Activated CD8-positive, alpha-beta T cell treated with anti-CD3 and anti-CD28 coated beads for 36 hours (primary cell): Measurements from ENCODE around the gene PRICKLE4. TPM values are rescaled to one million over a fixed set of nuclear protein-coding genes. Genes with fewer than 3 reads are reported as not detected.

Experiments
- ATAC-seq: fragments of 200-7000 bp; cut with Tn5 transposase; one replicate; pipeline ENCODE4 v1.10.0; 2021; ENCODE audit warnings: mild to moderate bottlenecking, moderate library complexity
- CTCF ChIA-PET: fragments of 350-600 bp; sonication (Branson Sonifier 250); formaldehyde crosslinking; loops from one replicate; lab custom pipeline; 2021; ENCODE audit warnings: antibody characterized with exemption; lab: Charles Lee
- POLR2A ChIA-PET: fragments of 350-600 bp; sonication (Branson Sonifier 250); formaldehyde crosslinking; loops from one replicate; lab custom pipeline; 2021; ENCODE audit warnings: antibody characterized with exemption; lab: Charles Lee
- DNase-seq: peaks from one replicate; pipeline ENCODE4 v3.0.0-alpha.2; 2020
- H3K27ac Mint-ChIP-seq: one replicate; pipeline ENCODE4 v1.8.0; 2021; ENCODE audit warnings: mild to moderate bottlenecking, mixed read lengths
- H3K27me3 Mint-ChIP-seq: one replicate; pipeline ENCODE4 v1.8.0; 2021; ENCODE audit warnings: mixed read lengths
- H3K36me3 Mint-ChIP-seq: one replicate; pipeline ENCODE4 v1.8.0; 2021; ENCODE audit warnings: low read depth, mixed read lengths
- H3K4me1 Mint-ChIP-seq: one replicate; pipeline ENCODE4 v1.8.0; 2021; ENCODE audit warnings: low read depth, mixed read lengths
- H3K4me3 Mint-ChIP-seq: one replicate; pipeline ENCODE4 v1.8.0; 2021; ENCODE audit warnings: mild to moderate bottlenecking, moderate library complexity, mixed read lengths
- H3K9me3 Mint-ChIP-seq: one replicate; pipeline ENCODE4 v1.8.0; 2021; ENCODE audit warnings: mixed read lengths
- CTCF ChIP-seq: fragments of 200-600 bp; IDR thresholded peaks from one replicate; pipeline ENCODE4 v1.8.0; 2022; ENCODE audit warnings: antibody characterized with exemption, mild to moderate bottlenecking
- intact Hi-C: fragments of 100-400 bp; cut with micrococcal nuclease; formaldehyde crosslinking; loops from one replicate; pipeline ENCODE4 v1.10.0; 2022
- total RNA-seq, 2 experiments: library from RNA; stranded (reverse); gene quantifications; one replicate each; pipeline ENCODE4 v1.2.3, GENCODE V29; 2021

The PRICKLE4 gene
- total RNA-seq, 2 experiments from 2014 or later: not detected

- ChIA-PET POLR2A (no interaction called here), CTCF (interaction anchor here (1.2 to 1.5 kb wide), 2 partner anchors 8 to 27 kb away, joined by 3 read pairs; no protein-coding TSS in a partner anchor)
- H3K36me3 Mint-ChIP-seq: no peaks in the 10 kb centered on the region
- no peak for DNase-seq
- intact Hi-C loops: no loop called here
- H3K27ac Mint-ChIP-seq: no peak overlapping the region
- H3K9me3 Mint-ChIP-seq: no peaks in the 10 kb centered on the region
- H3K4me1 Mint-ChIP-seq: peaks cover 4% of the 10 kb centered on the region
- H3K4me3 Mint-ChIP-seq: no peak overlapping the region
- ATAC-seq: no peak
- TF ChIP-seq CTCF: no peak
- no peaks in the 10 kb centered on the region for H3K27me3 Mint-ChIP-seq
Observed at GRCh38 chr6:41836022-41836659, 55.6 kb downstream of the PRICKLE4 start.

- TF ChIP-seq CTCF: no peak
- Mint-ChIP-seq H3K9me3 (no peaks in the 10 kb centered on the region), H3K36me3 (no peaks in the 10 kb centered on the region), H3K27ac (no peak overlapping the region), H3K27me3 (no peaks in the 10 kb centered on the region), H3K4me3 (no peak overlapping the region), H3K4me1 (peaks cover 4% of the 10 kb centered on the region)
- DNase-seq (no peak), ATAC-seq (no peak)
- intact Hi-C loops: no loop called here
- POLR2A ChIA-PET: no interaction called here
- CTCF ChIA-PET: interaction anchor here (1.1 to 1.5 kb wide), 3 partner anchors 9 to 711 kb away, joined by 3 to 4 read pairs (median 3); no protein-coding TSS in a partner anchor
Observed at GRCh38 chr6:41836660-41837052, 56.1 kb downstream of the PRICKLE4 start.

Other genes starting within 250 kb of the PRICKLE4 start
- gene FOXP4, start 234.4 kb upstream of the PRICKLE4 start, total RNA-seq: 10 to 100 TPM; 11.0 to 11.8 TPM
- gene MDFI, start 142.3 kb upstream of the PRICKLE4 start, total RNA-seq: not detected
- 10 to 100 TPM; 14.6 to 15.9 TPM for gene TFEB, start 45.2 kb upstream of the PRICKLE4 start, total RNA-seq
- not detected for gene PGC, start 33.4 kb upstream of the PRICKLE4 start, total RNA-seq
- 1 to 10 TPM; 3.2 to 4.1 TPM for gene FRS3, start 882 bp upstream of the PRICKLE4 start, total RNA-seq
- 100 to 1,000 TPM; 310 to 314 TPM for gene TOMM6, start 6.9 kb downstream of the PRICKLE4 start, total RNA-seq
- gene USP49, start 114.6 kb downstream of the PRICKLE4 start, total RNA-seq: 1 to 10 TPM; 5.7 to 5.9 TPM
- 10 to 100 TPM; 23.4 to 28.0 TPM for gene MED20, start 140.4 kb downstream of the PRICKLE4 start, total RNA-seq
- gene BYSL, start 140.7 kb downstream of the PRICKLE4 start, total RNA-seq: 10 to 100 TPM; 56.4 to 59.5 TPM
- 100 to 1,000 TPM; 457 to 459 TPM for gene CCND3, start 161.0 kb downstream of the PRICKLE4 start, total RNA-seq